MCF 10A (cell line): ENCODE results near the gene IKZF3. TPM values are rescaled to one million over a fixed set of nuclear protein-coding genes. Genes with fewer than 3 reads are reported as not detected.
"Not testable (repeated sequence)": the region's sequence is repeated elsewhere in the genome, so short reads cannot be mapped to it uniquely, and the experiment has no call there.

Experiments
- BruUV-seq: library from RNA; stranded (reverse); fragments of 400-500 nt; replicated peaks from 2 replicates; lab custom pipeline; 2021; lab: Mats Ljungman, UMichigan
- CTCF ChIA-PET: fragments of 300-600 bp; sonication (Branson Sonifier 250); formaldehyde crosslinking; extraction: SDS; loops from one replicate; lab custom pipeline; 2021; ENCODE audit warnings: antibody characterized with exemption, inconsistent platforms; lab: Yijun Ruan, JAX
- POLR2A ChIA-PET: fragments of 300-600, 350-650 bp; sonication (Branson Sonifier 250); formaldehyde crosslinking; extraction: SDS; loops from one replicate; lab custom pipeline; 2020; ENCODE audit warnings: antibody characterized with exemption, inconsistent platforms; lab: Yijun Ruan, JAX
- DNase-seq: peaks from one replicate; pipeline ENCODE4 v3.0.0-alpha.2; 2018; ENCODE audit not compliant: unreplicated experiment
- H3K27ac Mint-ChIP-seq: one replicate; pipeline ENCODE4 v1.8.0; 2022; ENCODE audit warnings: mild to moderate bottlenecking, low read depth, mixed read lengths; ENCODE audit not compliant: unreplicated experiment
- H3K27me3 Mint-ChIP-seq: one replicate; pipeline ENCODE4 v1.8.0; 2022; ENCODE audit warnings: mixed read lengths; ENCODE audit not compliant: insufficient read depth, unreplicated experiment
- H3K36me3 Mint-ChIP-seq: one replicate; pipeline ENCODE4 v1.8.0; 2022; ENCODE audit warnings: mild to moderate bottlenecking, moderate library complexity, mixed read lengths; ENCODE audit not compliant: insufficient read depth, unreplicated experiment
- H3K4me1 Mint-ChIP-seq: one replicate; pipeline ENCODE4 v1.8.0; 2022; ENCODE audit warnings: mixed read lengths; ENCODE audit not compliant: insufficient read depth, unreplicated experiment
- H3K4me3 Mint-ChIP-seq: one replicate; pipeline ENCODE4 v1.8.0; 2022; ENCODE audit warnings: mild to moderate bottlenecking, moderate library complexity, mixed read lengths; ENCODE audit not compliant: unreplicated experiment
- H3K9me3 Mint-ChIP-seq: one replicate; pipeline ENCODE4 v1.8.0; 2022; ENCODE audit warnings: mixed read lengths; ENCODE audit not compliant: unreplicated experiment
- intact Hi-C: fragments of 100-400 bp; cut with micrococcal nuclease; formaldehyde crosslinking; loops from 2 replicates; pipeline ENCODE4 v1.14.1; 2022
- total RNA-seq: library from RNA; stranded (reverse); gene quantifications from 2 replicates; pipeline ENCODE4 v1.2.3, GENCODE V29; 2022
- TF ChIP-seq, protein P1 (sequence below): fragments of 200-600 bp; IDR thresholded peaks from one replicate; pipeline ENCODE4 v1.8.0; 2022; ENCODE audit warnings: antibody characterized with exemption, mild to moderate bottlenecking; ENCODE audit not compliant: unreplicated experiment

Gene IKZF3
- total RNA-seq, 1 experiment from 2014 or later, result not detected

DNA sequence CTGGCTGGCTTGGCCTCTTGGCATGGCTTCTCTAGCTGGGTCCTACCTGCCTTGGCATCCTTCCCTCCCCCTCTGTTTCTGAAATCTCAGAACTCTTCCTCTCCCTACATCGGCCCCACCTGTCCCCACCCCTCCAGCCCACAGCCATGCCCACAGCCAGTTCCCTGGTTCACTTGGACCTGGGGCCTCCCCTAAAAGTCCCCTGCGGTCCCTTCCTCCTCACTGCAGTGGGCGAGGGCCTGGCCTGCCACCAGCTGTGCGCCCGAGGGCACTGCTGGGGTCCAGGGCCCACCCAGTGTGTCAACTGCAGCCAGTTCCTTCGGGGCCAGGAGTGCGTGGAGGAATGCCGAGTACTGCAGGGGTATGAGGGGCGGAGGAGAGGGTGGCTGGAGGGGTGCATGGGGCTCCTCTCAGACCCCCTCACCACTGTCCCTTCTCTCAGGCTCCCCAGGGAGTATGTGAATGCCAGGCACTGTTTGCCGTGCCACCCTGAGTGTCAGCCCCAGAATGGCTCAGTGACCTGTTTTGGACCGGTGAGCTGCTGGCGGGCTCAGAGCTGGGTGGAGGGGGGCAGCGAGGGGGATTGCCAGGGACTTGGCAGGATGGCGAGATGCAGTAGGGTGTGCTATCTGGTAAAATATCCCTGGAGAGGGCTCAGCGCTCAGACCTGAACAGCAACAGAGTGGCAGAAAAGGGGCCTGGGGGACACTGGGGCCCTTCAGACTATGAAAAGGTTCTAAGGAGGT is 147.9 kb downstream of the IKZF3 start:
- DNase-seq, result no peak
- Mint-ChIP-seq H3K4me3 (no peak overlapping the region), H3K4me1 (no peaks in the 10 kb centered on the region), H3K27me3 (no peaks in the 10 kb centered on the region), H3K9me3 (no peaks in the 10 kb centered on the region), H3K27ac (no peak overlapping the region), H3K36me3 (peaks cover 23% of the 10 kb centered on the region)
- ChIA-PET CTCF (interaction anchor here (0.6 to 1.7 kb wide), 7 partner anchors 9 to 307 kb away, joined by 3 to 8 read pairs (median 3); partner anchors contain the start of genes MIEN1 and PGAP3), POLR2A (interaction anchor here (0.6 to 2.0 kb wide), 8 partner anchors 8 to 899 kb away, joined by 3 to 7 read pairs (median 4); partner anchors contain the start of genes ERBB2, MIEN1 and PGAP3)
- TF ChIP-seq, protein P1, sequence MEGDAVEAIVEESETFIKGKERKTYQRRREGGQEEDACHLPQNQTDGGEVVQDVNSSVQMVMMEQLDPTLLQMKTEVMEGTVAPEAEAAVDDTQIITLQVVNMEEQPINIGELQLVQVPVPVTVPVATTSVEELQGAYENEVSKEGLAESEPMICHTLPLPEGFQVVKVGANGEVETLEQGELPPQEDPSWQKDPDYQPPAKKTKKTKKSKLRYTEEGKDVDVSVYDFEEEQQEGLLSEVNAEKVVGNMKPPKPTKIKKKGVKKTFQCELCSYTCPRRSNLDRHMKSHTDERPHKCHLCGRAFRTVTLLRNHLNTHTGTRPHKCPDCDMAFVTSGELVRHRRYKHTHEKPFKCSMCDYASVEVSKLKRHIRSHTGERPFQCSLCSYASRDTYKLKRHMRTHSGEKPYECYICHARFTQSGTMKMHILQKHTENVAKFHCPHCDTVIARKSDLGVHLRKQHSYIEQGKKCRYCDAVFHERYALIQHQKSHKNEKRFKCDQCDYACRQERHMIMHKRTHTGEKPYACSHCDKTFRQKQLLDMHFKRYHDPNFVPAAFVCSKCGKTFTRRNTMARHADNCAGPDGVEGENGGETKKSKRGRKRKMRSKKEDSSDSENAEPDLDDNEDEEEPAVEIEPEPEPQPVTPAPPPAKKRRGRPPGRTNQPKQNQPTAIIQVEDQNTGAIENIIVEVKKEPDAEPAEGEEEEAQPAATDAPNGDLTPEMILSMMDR, result no peak
- intact Hi-C loops, result no loop called here
- BruUV-seq, result no TSS peak

DNA sequence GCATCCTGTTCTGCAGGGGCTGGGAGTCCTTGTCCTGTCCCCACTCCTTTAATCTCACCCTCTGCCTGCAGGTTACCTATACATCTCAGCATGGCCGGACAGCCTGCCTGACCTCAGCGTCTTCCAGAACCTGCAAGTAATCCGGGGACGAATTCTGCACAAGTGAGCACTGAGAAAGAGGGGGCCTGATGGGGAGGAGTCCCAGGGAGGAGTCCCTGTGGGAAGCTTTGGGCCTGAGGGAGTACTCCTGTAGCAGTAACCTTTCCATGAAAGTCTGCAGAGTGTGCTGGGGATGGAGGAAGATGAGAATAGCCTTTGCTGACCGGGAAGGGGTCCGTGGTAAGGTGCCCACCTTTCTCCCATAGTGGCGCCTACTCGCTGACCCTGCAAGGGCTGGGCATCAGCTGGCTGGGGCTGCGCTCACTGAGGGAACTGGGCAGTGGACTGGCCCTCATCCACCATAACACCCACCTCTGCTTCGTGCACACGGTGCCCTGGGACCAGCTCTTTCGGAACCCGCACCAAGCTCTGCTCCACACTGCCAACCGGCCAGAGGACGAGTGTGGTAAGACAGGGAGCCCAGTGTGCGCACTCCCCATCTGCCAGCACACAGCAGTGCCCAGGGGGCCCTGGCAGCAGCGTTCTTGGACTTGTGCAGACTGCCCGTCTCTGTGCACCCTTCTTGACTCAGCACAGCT is 148.6 kb downstream of the IKZF3 start:
- no peaks in the 10 kb centered on the region for H3K4me1 Mint-ChIP-seq
- TF ChIP-seq, protein P1, result no peak
- H3K27ac Mint-ChIP-seq, result no peak overlapping the region
- no peak for DNase-seq
- no peaks in the 10 kb centered on the region for H3K27me3 Mint-ChIP-seq
- ChIA-PET POLR2A (interaction anchor here (1.2 to 2.0 kb wide), 3 partner anchors 9 to 16 kb away, joined by 4 to 7 read pairs (median 4); partner anchors contain the start of gene ERBB2), CTCF (interaction anchor here (0.6 to 1.7 kb wide), 4 partner anchors 8 to 95 kb away, joined by 3 to 8 read pairs (median 3); partner anchors contain the start of gene MIEN1)
- no TSS peak for BruUV-seq
- intact Hi-C loops, result no loop called here
- peaks cover 31% of the 10 kb centered on the region for H3K36me3 Mint-ChIP-seq
- no peak overlapping the region for H3K4me3 Mint-ChIP-seq
- no peaks in the 10 kb centered on the region for H3K9me3 Mint-ChIP-seq

DNA sequence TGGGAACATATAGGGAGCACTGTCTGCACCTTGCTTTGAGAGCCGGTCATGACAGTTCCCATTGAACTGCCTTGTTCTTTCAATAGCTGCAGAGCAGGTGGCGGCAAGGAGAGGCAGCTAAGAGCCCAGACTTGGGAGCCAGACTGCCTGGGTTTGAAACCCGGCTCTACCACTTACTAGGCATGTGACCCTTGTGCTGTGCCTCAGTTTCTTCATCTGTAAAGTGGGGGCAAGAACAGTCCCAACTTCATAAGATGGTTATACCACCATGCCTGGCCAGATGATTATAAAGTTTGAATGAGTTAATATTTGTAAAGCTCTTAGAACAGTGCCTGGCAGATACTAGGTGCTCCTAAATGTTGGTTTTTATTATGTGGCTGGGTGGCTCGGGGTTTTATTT is 149.9 kb downstream of the IKZF3 start:
- ChIA-PET POLR2A (interaction anchor here (0.8 to 1.2 kb wide), 2 partner anchors 14 to 15 kb away, joined by 4 read pairs; partner anchors contain the start of gene ERBB2), CTCF (interaction anchor here (0.6 kb wide), 2 partner anchors 27 to 1052 kb away, joined by 3 to 4 read pairs; no protein-coding TSS in a partner anchor)
- Mint-ChIP-seq H3K27me3 (no peaks in the 10 kb centered on the region), H3K4me1 (peaks cover 5% of the 10 kb centered on the region), H3K9me3 (no peaks in the 10 kb centered on the region), H3K4me3 (no peak overlapping the region), H3K36me3 (peaks cover 44% of the 10 kb centered on the region), H3K27ac (no peak overlapping the region)
- TF ChIP-seq, protein P1, result no peak
- DNase-seq, result no peak
- intact Hi-C loops, result no loop called here
- BruUV-seq, result no TSS peak

DNA sequence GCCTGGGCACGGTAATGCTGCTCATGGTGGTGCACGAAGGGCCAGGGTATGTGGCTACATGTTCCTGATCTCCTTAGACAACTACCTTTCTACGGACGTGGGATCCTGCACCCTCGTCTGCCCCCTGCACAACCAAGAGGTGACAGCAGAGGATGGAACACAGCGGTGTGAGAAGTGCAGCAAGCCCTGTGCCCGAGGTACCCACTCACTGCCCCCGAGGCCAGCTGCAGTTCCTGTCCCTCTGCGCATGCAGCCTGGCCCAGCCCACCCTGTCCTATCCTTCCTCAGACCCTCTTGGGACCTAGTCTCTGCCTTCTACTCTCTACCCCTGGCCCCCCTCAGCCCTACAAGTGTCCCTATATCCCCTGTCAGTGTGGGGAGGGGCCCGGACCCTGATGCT is 152.3 kb downstream of the IKZF3 start:
- Mint-ChIP-seq H3K27ac (no peak overlapping the region), H3K9me3 (no peaks in the 10 kb centered on the region), H3K4me3 (no peak overlapping the region), H3K36me3 (peaks cover 65% of the 10 kb centered on the region), H3K27me3 (no peaks in the 10 kb centered on the region), H3K4me1 (peaks cover 5% of the 10 kb centered on the region)
- ChIA-PET POLR2A (no interaction called here), CTCF (no interaction called here)
- intact Hi-C loops, result no loop called here
- TF ChIP-seq, protein P1, result no peak
- DNase-seq, result no peak
- no TSS peak for BruUV-seq

DNA sequence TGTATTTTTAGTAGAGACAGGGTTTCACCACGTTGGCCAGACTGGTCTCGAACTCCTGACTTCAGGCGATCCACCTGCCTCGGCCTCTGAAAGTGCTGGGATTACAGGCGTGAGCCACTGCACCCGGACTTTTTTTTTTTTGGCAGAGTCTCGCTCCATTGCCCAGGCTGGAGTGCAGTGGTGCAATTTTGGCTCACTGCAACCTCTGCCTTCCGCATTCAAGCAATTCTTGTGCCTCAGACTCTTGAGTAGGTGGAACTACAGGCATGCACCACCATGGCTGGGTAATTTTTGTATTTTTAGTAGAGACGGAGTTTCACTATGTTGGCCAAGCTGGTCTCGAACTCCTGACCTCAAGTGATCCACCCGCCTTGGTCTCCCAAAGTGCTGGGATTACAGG is 153.0 kb downstream of the IKZF3 start:
- DNase-seq, H3K27ac Mint-ChIP-seq, H3K4me3 Mint-ChIP-seq, intact Hi-C loops, H3K4me1 Mint-ChIP-seq, H3K27me3 Mint-ChIP-seq, H3K9me3 Mint-ChIP-seq, BruUV-seq: not testable (repeated sequence)
- peaks cover 67% of the 10 kb centered on the region for H3K36me3 Mint-ChIP-seq
- ChIA-PET CTCF (interaction anchor here (0.6 to 1.1 kb wide), 5 partner anchors 10 to 305 kb away, joined by 3 to 5 read pairs (median 4); no protein-coding TSS in a partner anchor), POLR2A (interaction anchor here (0.9 to 1.2 kb wide), 2 partner anchors 11 to 19 kb away, joined by 3 to 6 read pairs; partner anchors contain the start of genes ERBB2 and MIEN1)
